ENCODE measurements around the gene SPOP.

The SPOP gene

GRCh38 chr17:49613182-49613800 is 64.6 kb downstream of the SPOP start:
- DNase-seq (ENCODE audit: insufficient read length, low spot score) (no peak), FAIRE-seq (no peak)
- no peak for TF ChIP-seq CTCF (IDR thresholded peaks at IDR 0.05; ENCODE audit: insufficient read depth, missing control alignments)

- no peak for DNase-seq (ENCODE audit: insufficient read length, low spot score)
- FAIRE-seq: no peak
- TF ChIP-seq CTCF (IDR thresholded peaks at IDR 0.05; ENCODE audit: insufficient read depth, missing control alignments): no peak
These were observed 65.2 kb downstream of the SPOP start for GRCh38 chr17:49612726-49613125.

GRCh38 chr17:49610883-49611584 is 66.9 kb downstream of the SPOP start:
- DNase-seq (ENCODE audit: insufficient read length, low spot score) (no peak), FAIRE-seq (no peak)
- no peak for TF ChIP-seq CTCF (IDR thresholded peaks at IDR 0.05; ENCODE audit: insufficient read depth, missing control alignments)

GRCh38 chr17:49604314-49604869 is 73.5 kb downstream of the SPOP start:
- TF ChIP-seq CTCF (IDR thresholded peaks at IDR 0.05; ENCODE audit: insufficient read depth, missing control alignments): no peak
- no peak for FAIRE-seq
- DNase-seq (ENCODE audit: insufficient read length, low spot score): no peak

- no peak for TF ChIP-seq CTCF (IDR thresholded peaks at IDR 0.05; ENCODE audit: insufficient read depth, missing control alignments)
- DNase-seq (ENCODE audit: insufficient read length, low spot score): no peak
- FAIRE-seq: no peak
These were observed 74.2 kb downstream of the SPOP start for GRCh38 chr17:49603720-49604119.

GRCh38 chr17:49603238-49603637 is 74.7 kb downstream of the SPOP start:
- TF ChIP-seq CTCF (IDR thresholded peaks at IDR 0.05; ENCODE audit: insufficient read depth, missing control alignments): no peak
- no peak for DNase-seq (ENCODE audit: insufficient read length, low spot score)
- no peak for FAIRE-seq

GRCh38 chr17:49602783-49603182 is 75.1 kb downstream of the SPOP start:
- FAIRE-seq (no peak), DNase-seq (ENCODE audit: insufficient read length, low spot score) (no peak)
- no peak for TF ChIP-seq CTCF (IDR thresholded peaks at IDR 0.05; ENCODE audit: insufficient read depth, missing control alignments)

Data from D721Med (cell line).